Hepatocyte (in vitro differentiated cells): ENCODE data around the gene MLST8. TPM values are rescaled to one million over a fixed set of nuclear protein-coding genes. Genes with fewer than 3 reads are reported as not detected.

ENCODE experiments used
- DNase-seq: peaks from one replicate; pipeline ENCODE4 v3.0.0-alpha.2; 2016; ENCODE audit warnings: low spot score
- H2AFZ ChIP-seq: fragments of 200-600 bp; sonication (generic); 2 replicates; pipeline ENCODE4 v1.6.0; 2016; ENCODE audit warnings: antibody characterized with exemption, mild to moderate bottlenecking
- H3K27ac ChIP-seq: fragments of 200-600 bp; sonication (generic); 2 replicates; pipeline ENCODE4 v1.5.1; 2016; ENCODE audit warnings: mild to moderate bottlenecking
- H3K27me3 ChIP-seq: fragments of 200-600 bp; sonication (generic); 2 replicates; pipeline ENCODE4 v1.6.1; 2016
- H3K36me3 ChIP-seq: fragments of 200-600 bp; sonication (generic); replicated peaks from 2 replicates; pipeline ENCODE4 v1.5.1; 2016; ENCODE audit warnings: low read depth; ENCODE audit not compliant: insufficient read depth
- H3K4me1 ChIP-seq: fragments of 200-600 bp; sonication (generic); 2 replicates; pipeline ENCODE4 v1.5.1; 2016; ENCODE audit warnings: mild to moderate bottlenecking, moderate library complexity; ENCODE audit not compliant: insufficient read depth
- H3K4me2 ChIP-seq: fragments of 200-600 bp; sonication (generic); 2 replicates; pipeline ENCODE4 v1.6.0; 2016
- H3K4me3 ChIP-seq: fragments of 200-600 bp; sonication (generic); 2 replicates; pipeline ENCODE4 v1.5.1; 2016; ENCODE audit warnings: mild to moderate bottlenecking
- H3K79me2 ChIP-seq: fragments of 200-600 bp; sonication (generic); 2 replicates; pipeline ENCODE4 v1.6.0; 2017; ENCODE audit warnings: mild to moderate bottlenecking
- H3K9me2 ChIP-seq: fragments of 200-600 bp; sonication (generic); replicated peaks from 2 replicates; pipeline ENCODE4 v1.6.0; 2017; ENCODE audit warnings: mild to moderate bottlenecking; ENCODE audit not compliant: insufficient read depth
- H3K9me3 ChIP-seq: fragments of 200-600 bp; sonication (generic); 2 replicates; pipeline ENCODE4 v1.5.1; 2016; ENCODE audit warnings: low read depth, mild to moderate bottlenecking
- H4K20me1 ChIP-seq: fragments of 200-600 bp; sonication (generic); 2 replicates; pipeline ENCODE4 v1.6.0; 2016; ENCODE audit warnings: mild to moderate bottlenecking; ENCODE audit not compliant: insufficient read depth, poor library complexity, severe bottlenecking
- CTCF ChIP-seq: fragments of 200-600 bp; sonication (generic); IDR thresholded peaks from 2 replicates; pipeline ENCODE4 v1.5.1; 2016; ENCODE audit warnings: antibody characterized with exemption, mild to moderate bottlenecking; ENCODE audit not compliant: poor library complexity
- EZH2 ChIP-seq: fragments of 200-600 bp; sonication (generic); IDR thresholded peaks from 2 replicates; pipeline ENCODE4 v1.6.1; 2016; ENCODE audit warnings: antibody characterized with exemption, mild to moderate bottlenecking, borderline replicate concordance
- EZH2phosphoT487 ChIP-seq: fragments of 200-600 bp; sonication (generic); IDR thresholded peaks from one replicate; pipeline ENCODE4 v1.6.1; 2018; ENCODE audit warnings: antibody characterized with exemption, mild to moderate bottlenecking, low read depth, moderate library complexity; ENCODE audit not compliant: unreplicated experiment, severe bottlenecking
- WGBS: methylation state at CpG from one replicate; pipeline ENCODE4 v1.1.6; 2016; ENCODE audit warnings: low lambda C conversion rate; ENCODE audit errors: missing lambda C conversion rate; 5-methylcytosine and 5-hydroxymethylcytosine counted together
- polyA plus RNA-seq: library from polyadenylated mRNA; unstranded; fragments of >200 nt; fragmentation: Nextera tagmentation; extraction: Ambion mirVana; gene quantifications from 2 replicates; pipeline ENCODE4 v1.2.1, GENCODE V29; 2016
- total RNA-seq: library from RNA; depleted of rRNA; stranded (reverse); fragments of >200 nt; gene quantifications from 2 replicates; pipeline ENCODE4 v1.2.3, GENCODE V29; 2014

Gene MLST8
- total and polyA plus RNA-seq, 2 experiments from 2014 or later: 28.3 to 88.3 TPM

DNA sequence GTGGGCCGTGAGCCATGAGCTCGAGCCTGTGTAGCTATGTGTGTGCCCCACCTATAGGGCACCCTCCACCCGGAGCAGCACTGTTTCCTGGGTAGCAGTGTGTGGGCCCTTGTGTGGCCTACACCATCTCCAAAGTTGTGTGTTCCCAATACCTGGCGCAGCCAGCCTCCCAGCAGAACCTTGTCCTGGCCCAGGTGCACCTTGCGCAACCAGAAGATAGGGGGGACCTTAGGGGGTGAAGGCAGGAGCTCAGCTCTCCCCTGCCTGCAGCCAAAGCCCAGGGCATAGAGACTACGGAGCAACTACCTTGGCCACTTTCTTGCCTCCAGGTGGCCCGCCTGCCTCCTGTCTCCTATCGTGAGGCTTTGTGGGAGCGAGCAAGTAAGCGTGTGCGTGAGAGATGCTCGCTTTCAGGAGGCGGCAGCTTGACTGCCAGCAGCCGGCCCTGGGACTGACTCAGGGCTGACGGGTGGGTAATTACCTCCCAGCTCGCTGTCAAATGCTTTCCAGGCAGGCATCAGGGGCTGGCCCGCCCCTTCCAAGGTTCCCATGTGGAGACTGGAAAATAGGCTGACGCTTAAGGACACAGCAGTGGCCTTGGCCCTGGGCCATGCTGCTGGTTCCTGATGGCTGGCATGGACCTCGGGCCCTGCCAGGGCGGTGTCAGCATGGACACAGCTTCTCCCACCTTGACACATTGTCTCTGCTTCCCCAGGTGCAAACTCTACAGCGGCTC, 30.7 kb upstream of the MLST8 start:
- TF ChIP-seq EZH2 (no peak), EZH2phosphoT487 (no peak), CTCF (no peak)
- Histone ChIP-seq H3K27ac (no peak overlapping the region), H3K4me1 (no peaks in the 10 kb centered on the region), H3K9me3 (no peaks in the 10 kb centered on the region), H3K27me3 (no peaks in the 10 kb centered on the region), H3K9me2 (no peaks in the 10 kb centered on the region), H3K79me2 (no peaks in the 10 kb centered on the region), H3K4me3 (no peak overlapping the region), H4K20me1 (no peaks in the 10 kb centered on the region), H3K4me2 (no peak overlapping the region), H2AFZ (no peak overlapping the region), H3K36me3 (no peaks in the 10 kb centered on the region)
- DNase-seq: no peak
- WGBS: 96% methylated on average over 21 of the region's 21 CpGs

GRCh38 chr16:2175454-2175853, 29.8 kb upstream of the MLST8 start:
- no peak overlapping the region for H3K4me3 ChIP-seq
- TF ChIP-seq EZH2 (no peak), EZH2phosphoT487 (no peak), CTCF (no peak)
- H2AFZ ChIP-seq: no peak overlapping the region
- no peak overlapping the region for H3K27ac ChIP-seq
- no peaks in the 10 kb centered on the region for H3K9me2 ChIP-seq
- H3K36me3 ChIP-seq: no peaks in the 10 kb centered on the region
- no peak for DNase-seq
- H4K20me1 ChIP-seq: no peaks in the 10 kb centered on the region
- no peaks in the 10 kb centered on the region for H3K27me3 ChIP-seq
- H3K79me2 ChIP-seq: no peaks in the 10 kb centered on the region
- H3K9me3 ChIP-seq: no peaks in the 10 kb centered on the region
- H3K4me2 ChIP-seq: no peak overlapping the region
- WGBS: 96% methylated on average over 8 of the region's 10 CpGs
- H3K4me1 ChIP-seq: no peaks in the 10 kb centered on the region

DNA sequence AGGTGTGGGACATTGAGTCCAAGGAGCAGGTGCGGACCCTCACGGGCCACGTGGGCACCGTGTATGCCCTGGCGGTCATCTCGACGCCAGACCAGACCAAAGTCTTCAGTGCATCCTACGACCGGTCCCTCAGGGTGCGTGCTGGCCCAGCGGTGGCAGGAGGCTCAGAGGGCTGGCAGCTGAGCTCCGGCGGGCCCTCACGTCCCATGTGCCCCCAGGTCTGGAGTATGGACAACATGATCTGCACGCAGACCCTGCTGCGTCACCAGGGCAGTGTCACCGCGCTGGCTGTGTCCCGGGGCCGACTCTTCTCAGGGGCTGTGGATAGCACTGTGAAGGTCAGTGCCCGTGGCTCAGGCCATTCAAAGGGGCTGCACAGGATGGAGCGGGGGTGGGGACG, 29.2 kb upstream of the MLST8 start:
- 97% methylated on average over 23 of the region's 23 CpGs for WGBS
- Histone ChIP-seq H3K36me3 (no peaks in the 10 kb centered on the region), H3K4me3 (no peak overlapping the region)

DNA sequence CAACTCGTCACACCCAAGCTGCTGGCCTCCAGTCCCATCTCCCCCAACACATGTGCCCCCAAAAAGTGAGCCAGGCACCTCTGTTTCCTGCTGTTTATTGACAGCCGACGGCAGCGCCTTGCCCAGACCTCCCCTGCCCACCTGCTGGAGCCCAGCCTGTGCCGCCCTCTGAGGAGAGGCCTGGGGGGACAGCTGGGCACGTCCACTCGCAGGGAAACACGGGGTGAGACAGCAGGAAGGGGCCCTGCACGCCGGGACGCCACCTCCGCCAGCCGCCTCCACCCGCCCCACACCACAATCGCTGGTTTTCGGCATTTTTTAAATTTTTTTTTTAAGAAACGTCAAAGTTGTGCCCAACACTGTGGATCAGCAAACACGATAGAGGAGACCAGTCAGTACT, 28.2 kb upstream of the MLST8 start:
- Histone ChIP-seq H3K27ac (no peak overlapping the region), H3K9me2 (no peaks in the 10 kb centered on the region), H3K27me3 (no peaks in the 10 kb centered on the region), H2AFZ (no peak overlapping the region), H3K4me3 (no peak overlapping the region), H3K79me2 (no peaks in the 10 kb centered on the region), H3K36me3 (no peaks in the 10 kb centered on the region), H3K4me1 (no peaks in the 10 kb centered on the region), H3K9me3 (no peaks in the 10 kb centered on the region), H4K20me1 (no peaks in the 10 kb centered on the region), H3K4me2 (no peak overlapping the region)
- no peak for DNase-seq
- 91% methylated on average over 18 of the region's 18 CpGs for WGBS
- TF ChIP-seq EZH2 (no peak), CTCF (no peak), EZH2phosphoT487 (no peak)

More for the DNA sequence above, 29.2 kb upstream of the MLST8 start:
- no peak for DNase-seq
- TF ChIP-seq EZH2: no peak
- no peak for TF ChIP-seq EZH2phosphoT487
- no peaks in the 10 kb centered on the region for H3K79me2 ChIP-seq
- H3K9me3 ChIP-seq: no peaks in the 10 kb centered on the region
- no peak overlapping the region for H2AFZ ChIP-seq
- no peaks in the 10 kb centered on the region for H4K20me1 ChIP-seq
- H3K9me2 ChIP-seq: no peaks in the 10 kb centered on the region
- no peak overlapping the region for H3K27ac ChIP-seq
- no peaks in the 10 kb centered on the region for H3K27me3 ChIP-seq
- no peaks in the 10 kb centered on the region for H3K4me1 ChIP-seq
- H3K4me2 ChIP-seq: no peak overlapping the region
